H1 (cell line): ENCODE results near the gene GPR61. TPM values are rescaled to one million over a fixed set of nuclear protein-coding genes. Genes with fewer than 3 reads are reported as not detected.

Experiments
- CTCF ChIA-PET: fragments of 300-600 bp; sonication (Branson Sonifier 250); formaldehyde crosslinking; loops from one replicate; lab custom pipeline; 2021; ENCODE audit not compliant: partially characterized antibody; lab: Charles Lee
- POLR2A ChIA-PET: fragments of 300-600 bp; sonication (Branson Sonifier 250); formaldehyde crosslinking; loops from one replicate; lab custom pipeline; 2021; ENCODE audit warnings: inconsistent platforms; ENCODE audit not compliant: partially characterized antibody; lab: Charles Lee
- DNase-seq, 2 experiments: peaks; one replicate each; pipeline versions ENCODE4 v3.0.0 to v3.0.0-alpha.2; 2010 to 2022; ENCODE audit warnings: low spot score in 2 of 2, low read depth in 1 of 2, mixed read lengths in 1 of 2
- FAIRE-seq: peaks from 2 replicates; lab custom pipeline; 2011; peaks lifted over from hg19 to GRCh38; lab: Jason Lieb, UNC
- H2AFZ ChIP-seq: 2 replicates; pipeline ENCODE4 v1.8.1; 2012; ENCODE audit warnings: low read length, inconsistent platforms
- H2AK5ac ChIP-seq: 2 replicates; pipeline ENCODE4 v1.6.1; 2013; ENCODE audit warnings: low read depth, low read length
- H2BK120ac ChIP-seq: replicated peaks from 2 replicates; pipeline ENCODE3; 2013; ENCODE audit warnings: low read depth, low read length, inconsistent platforms
- H2BK12ac ChIP-seq: 2 replicates; pipeline ENCODE4 v1.6.1; 2013; ENCODE audit warnings: low read depth, low read length
- H2BK15ac ChIP-seq: 2 replicates; pipeline ENCODE4 v1.6.1; 2013; ENCODE audit warnings: low read length
- H2BK20ac ChIP-seq: 2 replicates; pipeline ENCODE4 v1.6.1; 2013; ENCODE audit warnings: low read length
- H2BK5ac ChIP-seq: 2 replicates; pipeline ENCODE4 v1.6.1; 2013; ENCODE audit warnings: low read depth, low read length
- H3K14ac ChIP-seq: 2 replicates; pipeline ENCODE4 v1.6.1; 2013; ENCODE audit warnings: inconsistent platforms; ENCODE audit not compliant: insufficient read length
- H3K18ac ChIP-seq: 2 replicates; pipeline ENCODE4 v1.6.1; 2013; ENCODE audit warnings: low read length; ENCODE audit errors: extremely low read depth
- H3K23ac ChIP-seq: 2 replicates; pipeline ENCODE4 v1.6.1; 2013; ENCODE audit warnings: inconsistent platforms; ENCODE audit not compliant: insufficient read length
- H3K23me2 ChIP-seq: 2 replicates; pipeline ENCODE4 v1.6.1; 2013; ENCODE audit warnings: low read depth, low read length
- H3K27ac ChIP-seq: 2 replicates; pipeline ENCODE4 v1.6.1; 2011; ENCODE audit warnings: low read depth, low read length, inconsistent platforms
- H3K27me3 ChIP-seq, 4 experiments: replicated peaks in 1 of 4; 1 replicate in 1 of 4; 2 replicates in 3 of 4; pipeline versions ENCODE4 v1.6.1 to v1.8.1; 2011 to 2013; ENCODE audit warnings: low read length in 3 of 4, mild to moderate bottlenecking in 3 of 4, inconsistent platforms in 2 of 4, mixed read lengths in 2 of 4, moderate library complexity in 1 of 4; ENCODE audit not compliant: control insufficient read depth in 3 of 4, insufficient read depth in 3 of 4; ENCODE audit errors: extremely low read depth in 1 of 4
- H3K36me3 ChIP-seq, 4 experiments: 2 replicates each; pipeline versions ENCODE4 v1.6.1 to v1.8.1; 2011 to 2013; ENCODE audit warnings: mild to moderate bottlenecking in 4 of 4, low read length in 3 of 4, moderate library complexity in 2 of 4, control low read depth in 1 of 4, inconsistent platforms in 1 of 4; ENCODE audit not compliant: insufficient read depth in 4 of 4, control insufficient read depth in 2 of 4
- H3K4ac ChIP-seq: replicated peaks from 2 replicates; pipeline ENCODE3; 2013; ENCODE audit warnings: low read length, low read depth, mixed read lengths, inconsistent platforms; ENCODE audit not compliant: insufficient read length
- H3K4me1 ChIP-seq, 4 experiments: replicated peaks in 1 of 4; 1 replicate in 1 of 4; 2 replicates in 3 of 4; pipeline versions ENCODE4 v1.6.1 to v1.8.1; 2011 to 2013; ENCODE audit warnings: low read length in 3 of 4, inconsistent platforms in 2 of 4, mixed read lengths in 1 of 4; ENCODE audit not compliant: insufficient read depth in 4 of 4, control insufficient read depth in 3 of 4
- H3K4me2 ChIP-seq, 2 experiments: 2 replicates each; pipeline versions ENCODE4 v1.6.1 to v1.8.1; 2011 to 2013; ENCODE audit warnings: low read depth in 2 of 2, low read length in 2 of 2, control low read depth in 1 of 2, inconsistent platforms in 1 of 2, mild to moderate bottlenecking in 1 of 2; ENCODE audit not compliant: insufficient read depth in 1 of 2
- H3K4me3 ChIP-seq, 4 experiments: fragments of 200-600, 300-600 bp in 1 of 4; sonication (generic), shearing (Covaris generic), sonication (Bioruptor Twin) in 1 of 4; 2 replicates each; pipeline versions ENCODE4 v1.5.1 to v1.8.1; 2011 to 2016; ENCODE audit warnings: low read length in 4 of 4, low read depth in 3 of 4, control low read depth in 2 of 4, inconsistent platforms in 2 of 4, mild to moderate bottlenecking in 2 of 4, mixed read lengths in 1 of 4, moderate library complexity in 1 of 4; ENCODE audit not compliant: insufficient read depth in 2 of 4; ENCODE audit errors: extremely low read depth in 1 of 4
- H3K56ac ChIP-seq: replicated peaks from 2 replicates; pipeline ENCODE3; 2013; ENCODE audit warnings: low read depth, mild to moderate bottlenecking, mixed read lengths, low read length, inconsistent platforms; ENCODE audit not compliant: insufficient read length
- H3K79me1 ChIP-seq: 2 replicates; pipeline ENCODE4 v1.6.1; 2013; ENCODE audit warnings: low read depth, low read length, control low read depth
- H3K79me2 ChIP-seq, 2 experiments: 2 replicates each; pipeline versions ENCODE4 v1.6.1 to v1.8.1; 2012 to 2013; ENCODE audit warnings: low read length in 2 of 2, mild to moderate bottlenecking in 2 of 2, inconsistent platforms in 1 of 2; ENCODE audit not compliant: insufficient read depth in 2 of 2, control insufficient read depth in 1 of 2
- H3K9ac ChIP-seq, 4 experiments: replicated peaks in 1 of 4; 1 replicate in 1 of 4; 2 replicates in 3 of 4; pipeline versions ENCODE4 v1.6.1 to v1.8.1; 2011 to 2013; ENCODE audit warnings: low read depth in 3 of 4, low read length in 3 of 4, control low read depth in 2 of 4, mild to moderate bottlenecking in 2 of 4, moderate library complexity in 2 of 4, inconsistent platforms in 1 of 4; ENCODE audit errors: extremely low read depth in 1 of 4
- H3K9me3 ChIP-seq, 2 experiments: 2 replicates each; pipeline versions ENCODE4 v1.6.1 to v1.8.1; 2012 to 2013; ENCODE audit warnings: mild to moderate bottlenecking in 2 of 2, moderate library complexity in 2 of 2, control low read depth in 1 of 2, inconsistent platforms in 1 of 2, low read depth in 1 of 2, low read length in 1 of 2, mixed read lengths in 1 of 2; ENCODE audit not compliant: insufficient read depth in 2 of 2
- H4K20me1 ChIP-seq, 2 experiments: replicated peaks in 1 of 2; 2 replicates each; pipeline versions ENCODE3 to v1.8.1; 2011 to 2013; ENCODE audit warnings: inconsistent platforms in 2 of 2, low read length in 2 of 2, mild to moderate bottlenecking in 1 of 2; ENCODE audit not compliant: insufficient read depth in 2 of 2, control insufficient read depth in 1 of 2
- H4K5ac ChIP-seq: 2 replicates; pipeline ENCODE4 v1.6.1; 2013; ENCODE audit warnings: low read length, low read depth, mixed read lengths, inconsistent platforms; ENCODE audit not compliant: insufficient read length
- H4K8ac ChIP-seq: 2 replicates; pipeline ENCODE4 v1.8.0; 2013; ENCODE audit warnings: mild to moderate bottlenecking, moderate library complexity, low read length, inconsistent platforms; ENCODE audit not compliant: insufficient read depth; ENCODE audit errors: extremely low read depth
- H4K91ac ChIP-seq: replicated peaks from 2 replicates; pipeline ENCODE3; 2013; ENCODE audit warnings: low read length, mixed read lengths, inconsistent platforms; ENCODE audit not compliant: insufficient read length
- BACH1 ChIP-seq: IDR thresholded peaks from 2 replicates; pipeline ENCODE4 v1.6.1; 2012; ENCODE audit warnings: low read length, improper control_type of control experiment
- CHD2 ChIP-seq: IDR thresholded peaks from 2 replicates; pipeline ENCODE4 v1.6.1; 2012; ENCODE audit warnings: low read length, improper control_type of control experiment
- FOSL1 ChIP-seq: IDR thresholded peaks from 2 replicates; pipeline ENCODE4 v1.6.1; 2011; ENCODE audit warnings: mild to moderate bottlenecking, low read depth, low read length, moderate library complexity; ENCODE audit not compliant: insufficient read depth
- HDAC2 ChIP-seq, 2 experiments: fragments of 300-600 bp in 1 of 2; sonication (generic) in 1 of 2; IDR thresholded peaks; 2 replicates each; pipeline ENCODE4 v1.6.1; 2011 to 2012; ENCODE audit warnings: low read depth in 2 of 2, low read length in 2 of 2, mild to moderate bottlenecking in 2 of 2, moderate library complexity in 2 of 2, borderline replicate concordance in 1 of 2, inconsistent platforms in 1 of 2
- KDM1A ChIP-seq: fragments of 200-600, 300-600 bp; sonication (generic); IDR thresholded peaks from 2 replicates; pipeline ENCODE4 v1.7.1; 2016; ENCODE audit warnings: mild to moderate bottlenecking, low read length, borderline replicate concordance
- MAFK ChIP-seq: IDR thresholded peaks from 2 replicates; pipeline ENCODE4 v1.6.1; 2012; ENCODE audit warnings: low read depth, mild to moderate bottlenecking, improper control_type of control experiment, low read length
- RNF2 ChIP-seq: fragments of 200-900, 300-1000 bp; sonication (generic); IDR thresholded peaks from 2 replicates; pipeline ENCODE4 v1.7.1; 2016; ENCODE audit warnings: borderline replicate concordance, low read depth, mild to moderate bottlenecking, antibody characterized with exemption, low read length; ENCODE audit not compliant: poor library complexity, severe bottlenecking; ENCODE audit errors: missing control alignments
- RXRA ChIP-seq: IDR thresholded peaks from 2 replicates; pipeline ENCODE4 v1.6.1; 2011; ENCODE audit warnings: low read depth, mild to moderate bottlenecking, low read length, moderate library complexity; ENCODE audit not compliant: insufficient read depth
- SIX5 ChIP-seq: IDR thresholded peaks from 2 replicates; pipeline ENCODE4 v1.6.1; 2011; ENCODE audit warnings: mild to moderate bottlenecking, low read depth, low read length
- SP4 ChIP-seq: IDR thresholded peaks from 2 replicates; pipeline ENCODE4 v1.6.1; 2012; ENCODE audit warnings: low read length, inconsistent platforms
- SRF ChIP-seq: IDR thresholded peaks from 2 replicates; pipeline ENCODE4 v1.6.1; 2011; ENCODE audit warnings: mild to moderate bottlenecking, low read depth, low read length, moderate library complexity
- TCF12 ChIP-seq: IDR thresholded peaks from 2 replicates; pipeline ENCODE4 v1.6.1; 2011; ENCODE audit warnings: low read depth, mild to moderate bottlenecking, low read length
- ZNF274 ChIP-seq: IDR thresholded peaks from 2 replicates; pipeline ENCODE4 v1.7.0; 2012; ENCODE audit warnings: low read length, borderline replicate concordance; ENCODE audit errors: extremely low read depth
- WGBS, 2 experiments: shearing (Covaris generic) in 1 of 2; methylation state at CpG; one replicate each; pipeline versions ENCODE4 v1.1.6 to v1.1.7; 2013 to 2015; ENCODE audit warnings: low lambda C conversion rate in 2 of 2, mixed read lengths in 2 of 2, inconsistent platforms in 1 of 2, low coverage in 1 of 2, missing lambda C conversion rate in 1 of 2; ENCODE audit not compliant: insufficient replicate concordance in 2 of 2, insufficient coverage in 1 of 2, insufficient read length in 1 of 2; ENCODE audit errors: extremely low coverage in 1 of 2, missing lambda C conversion rate in 1 of 2; 5-methylcytosine and 5-hydroxymethylcytosine counted together
- polyA plus RNA-seq, 7 experiments: library from polyadenylated mRNA; depleted of rRNA in 3 of 7; stranded (reverse) in 5 of 7; unstranded in 2 of 7; fragments of >200 nt in 5 of 7; fragments of 200-250 nt in 2 of 7; gene quantifications; 1 replicate in 5 of 7; 2 replicates in 1 of 7; 4 replicates in 1 of 7; pipeline versions ENCODE4 v1.2.1 to v1.2.3, GENCODE V29; 2011 to 2013; ENCODE audit warnings: missing spikeins in 2 of 7, mixed read lengths in 2 of 7
- total RNA-seq: library from RNA; stranded (reverse); fragmentation: NEBNext Ultra II Directional; extraction: Animal tissue kit (Norgen Biotek cat#: 25700); gene quantifications from 2 replicates; pipeline ENCODE4 v1.2.1, GENCODE V29; 2021
- TF ChIP-seq, protein P1 (sequence below): IDR thresholded peaks from 2 replicates; pipeline ENCODE4 v1.6.1; 2012; ENCODE audit warnings: inconsistent platforms

GPR61 gene
- total and polyA plus RNA-seq, 2 of the 8 experiments (the other 6 are each of a cell fraction or from before 2014, with no cell fraction given) = 0.41 to 0.53 TPM

DNA sequence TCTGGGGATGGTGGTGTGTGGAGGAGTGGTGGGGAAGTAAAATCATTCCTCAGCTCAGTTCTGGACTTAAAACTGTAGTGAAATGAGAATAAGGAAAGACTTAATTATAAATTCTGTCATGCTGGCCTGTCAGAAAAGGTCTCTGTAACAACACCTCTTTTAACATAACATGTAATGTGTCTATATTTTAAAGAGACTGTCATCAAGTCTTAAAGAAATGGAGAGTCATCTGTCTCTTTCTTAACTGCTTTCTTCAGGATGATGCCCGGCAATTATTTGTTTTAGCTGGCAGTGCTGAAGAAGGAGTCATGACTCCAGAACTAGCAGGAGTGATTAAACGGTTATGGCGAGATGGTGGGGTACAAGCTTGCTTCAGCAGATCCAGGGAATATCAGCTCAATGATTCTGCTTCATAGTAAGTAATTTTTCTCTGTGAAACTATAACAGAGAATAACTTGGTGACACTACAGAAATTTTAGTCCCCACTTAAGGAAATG, 39.3 kb downstream of the GPR61 start:
- H3K27ac ChIP-seq = no peak overlapping the region
- H3K27me3 ChIP-seq = no peaks in the 10 kb centered on the region
- no peaks in the 10 kb centered on the region for H3K79me2 ChIP-seq
- H3K23me2 ChIP-seq = no peaks in the 10 kb centered on the region
- no peak overlapping the region for H3K4me2 ChIP-seq
- no peak for FAIRE-seq
- no peaks in the 10 kb centered on the region for H3K79me1 ChIP-seq
- no peak overlapping the region for H2AK5ac ChIP-seq
- H2BK12ac ChIP-seq = no peak overlapping the region
- no peak overlapping the region for H3K18ac ChIP-seq
- no peak overlapping the region for H3K4me3 ChIP-seq
- no peak overlapping the region for H2AFZ ChIP-seq
- H3K9me3 ChIP-seq = no peaks in the 10 kb centered on the region
- H3K36me3 ChIP-seq = peaks cover 2 to 37% (median 14%) of the 10 kb centered on the region in 4 experiments; a peak in 7 of 8 replicates
- no peaks in the 10 kb centered on the region for H3K4me1 ChIP-seq
- no peak overlapping the region for H2BK120ac ChIP-seq
- no peak for DNase-seq
- H4K20me1 ChIP-seq = no peaks in the 10 kb centered on the region
- no peak overlapping the region for H3K23ac ChIP-seq
- no peak overlapping the region for H2BK15ac ChIP-seq
- no peak overlapping the region for H2BK20ac ChIP-seq
- no peak overlapping the region for H3K9ac ChIP-seq
- H2BK5ac ChIP-seq = no peak overlapping the region
- H3K14ac ChIP-seq = no peak overlapping the region
- H3K56ac ChIP-seq = no peak overlapping the region
- 92% methylated on average over 3 of the region's 3 CpGs; no CpG with 5 or more reads in 1 of the 2 experiments for WGBS, 2 experiments
- H3K4ac ChIP-seq = no peak overlapping the region
- H4K8ac ChIP-seq = no peak overlapping the region
- ChIA-PET POLR2A (no interaction called here), CTCF (interaction anchor here (0.9 to 1.2 kb wide), 6 partner anchors 10 to 405 kb away, joined by 3 to 4 read pairs (median 3); no protein-coding TSS in a partner anchor)
- H4K91ac ChIP-seq = no peak overlapping the region
- H4K5ac ChIP-seq = no peak overlapping the region
- TF ChIP-seq CHD2 = no peak
- no peak for TF ChIP-seq RNF2
- no peak for TF ChIP-seq HDAC2 (IDR thresholded peaks at IDR 0.05; ENCODE audit: borderline replicate concordance in 1 of 2, low read depth in 2 of 2, low read length in 2 of 2)
- TF ChIP-seq FOSL1 = no peak
- no peak for TF ChIP-seq TCF12
- TF ChIP-seq ZNF274 = no peak
- TF ChIP-seq SIX5 = no peak
- no peak for TF ChIP-seq RXRA
- TF ChIP-seq KDM1A = no peak
- no peak for TF ChIP-seq SP4
- TF ChIP-seq BACH1 = no peak
- no peak for TF ChIP-seq SRF
- TF ChIP-seq, protein P1, sequence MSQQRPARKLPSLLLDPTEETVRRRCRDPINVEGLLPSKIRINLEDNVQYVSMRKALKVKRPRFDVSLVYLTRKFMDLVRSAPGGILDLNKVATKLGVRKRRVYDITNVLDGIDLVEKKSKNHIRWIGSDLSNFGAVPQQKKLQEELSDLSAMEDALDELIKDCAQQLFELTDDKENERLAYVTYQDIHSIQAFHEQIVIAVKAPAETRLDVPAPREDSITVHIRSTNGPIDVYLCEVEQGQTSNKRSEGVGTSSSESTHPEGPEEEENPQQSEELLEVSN = no peak
- TF ChIP-seq MAFK = no peak
